Measurements from ENCODE around the gene ARRDC5.
"Not testable (repeated sequence)": the region's sequence is repeated elsewhere in the genome, so short reads cannot be mapped to it uniquely, and the experiment has no call there.

- TF ChIP-seq POLR2A (IDR thresholded peaks at IDR 0.05; ENCODE audit: low read length); GATA1 (IDR thresholded peaks at IDR 0.05; ENCODE audit: low read depth, low read length): not testable (repeated sequence)
These were observed 14.9 kb downstream of the ARRDC5 start for GRCh38 chr19:4887803-4888202.

Measured in erythroblast (primary cell).